Trophoblast cell (in vitro differentiated cells and primary cell): Measurements from ENCODE around the gene CFTR.

Experiments used
- DNase-seq, 2 donors: peaks; one replicate each; pipeline ENCODE4 v3.0.0-alpha.2; 2016
- H2AFZ ChIP-seq: 2 replicates; pipeline ENCODE4 v1.6.1; 2013; ENCODE audit warnings: low read length, moderate library complexity, mild to moderate bottlenecking; ENCODE audit not compliant: insufficient read depth, poor library complexity
- H2AK5ac ChIP-seq: 2 replicates; pipeline ENCODE4 v1.6.1; 2013; ENCODE audit warnings: mild to moderate bottlenecking, low read length
- H2BK120ac ChIP-seq: 2 replicates; pipeline ENCODE4 v1.6.1; 2013; ENCODE audit warnings: low read length, mild to moderate bottlenecking, moderate library complexity; ENCODE audit not compliant: insufficient read depth, poor library complexity
- H2BK12ac ChIP-seq: 2 replicates; pipeline ENCODE4 v1.6.1; 2013; ENCODE audit warnings: mild to moderate bottlenecking, low read length, moderate library complexity
- H2BK5ac ChIP-seq: 2 replicates; pipeline ENCODE4 v1.6.1; 2013; ENCODE audit warnings: low read length, low read depth, moderate library complexity, mild to moderate bottlenecking; ENCODE audit not compliant: poor library complexity
- H3K14ac ChIP-seq: 2 replicates; pipeline ENCODE4 v1.6.1; 2013; ENCODE audit warnings: mild to moderate bottlenecking, low read length
- H3K18ac ChIP-seq: 2 replicates; pipeline ENCODE4 v1.6.1; 2013; ENCODE audit warnings: mild to moderate bottlenecking, low read length
- H3K23ac ChIP-seq: 2 replicates; pipeline ENCODE4 v1.6.1; 2013; ENCODE audit warnings: low read length
- H3K27ac ChIP-seq: 2 replicates; pipeline ENCODE4 v1.5.1; 2013; ENCODE audit warnings: low read depth, mild to moderate bottlenecking, inconsistent platforms, low read length, moderate library complexity
- H3K27me3 ChIP-seq: 2 replicates; pipeline ENCODE4 v1.6.1; 2013; ENCODE audit warnings: inconsistent platforms, mild to moderate bottlenecking, low read length, moderate library complexity; ENCODE audit not compliant: insufficient read depth
- H3K36me3 ChIP-seq, 2 experiments: 1 replicate in 1 of 2; 2 replicates in 1 of 2; pipeline ENCODE4 v1.6.1; 2013; ENCODE audit warnings: low read length in 2 of 2, mild to moderate bottlenecking in 2 of 2, moderate library complexity in 1 of 2; ENCODE audit not compliant: insufficient read depth in 2 of 2, control insufficient read depth in 1 of 2
- H3K4ac ChIP-seq: 2 replicates; pipeline ENCODE4 v1.6.1; 2013; ENCODE audit warnings: low read depth, mild to moderate bottlenecking, low read length, moderate library complexity
- H3K4me1 ChIP-seq, 2 experiments: 1 replicate in 1 of 2; 2 replicates in 1 of 2; pipeline ENCODE4 v1.6.1; 2013; ENCODE audit warnings: low read length in 2 of 2, mild to moderate bottlenecking in 2 of 2, moderate library complexity in 1 of 2; ENCODE audit not compliant: insufficient read depth in 2 of 2, control insufficient read depth in 1 of 2
- H3K4me2 ChIP-seq: 2 replicates; pipeline ENCODE4 v1.6.1; 2013; ENCODE audit warnings: inconsistent platforms, mild to moderate bottlenecking, low read length, moderate library complexity
- H3K4me3 ChIP-seq: 2 replicates; pipeline ENCODE4 v1.5.1; 2013; ENCODE audit warnings: mild to moderate bottlenecking, low read depth, low read length, inconsistent platforms
- H3K79me1 ChIP-seq: one replicate; pipeline ENCODE4 v1.6.1; 2013; ENCODE audit warnings: low read length
- H3K79me2 ChIP-seq: 2 replicates; pipeline ENCODE4 v1.6.1; 2013; ENCODE audit warnings: low read length, mild to moderate bottlenecking; ENCODE audit not compliant: control insufficient read depth, insufficient read depth, poor library complexity
- H3K9ac ChIP-seq: 2 replicates; pipeline ENCODE4 v1.6.1; 2013; ENCODE audit warnings: mild to moderate bottlenecking, low read length
- H3K9me3 ChIP-seq: 2 replicates; pipeline ENCODE4 v1.6.1; 2013; ENCODE audit warnings: low read depth, mild to moderate bottlenecking, control low read depth, inconsistent platforms, low read length; ENCODE audit not compliant: insufficient read depth
- H4K12ac ChIP-seq: 2 replicates; pipeline ENCODE4 v1.6.1; 2013; ENCODE audit warnings: low read depth, mild to moderate bottlenecking, low read length, moderate library complexity
- H4K8ac ChIP-seq: 2 replicates; pipeline ENCODE4 v1.6.1; 2013; ENCODE audit warnings: low read depth, mild to moderate bottlenecking, low read length, moderate library complexity
- H4K91ac ChIP-seq: one replicate; pipeline ENCODE4 v1.6.1; 2013; ENCODE audit warnings: low read depth, mild to moderate bottlenecking, low read length, moderate library complexity
- WGBS: extraction: QIAGEN DNeasy Blood & Tissue Kit; methylation state at CpG from one replicate; pipeline ENCODE4 v1.1.7; 2013; ENCODE audit warnings: missing lambda C conversion rate; ENCODE audit not compliant: insufficient read length, insufficient coverage; ENCODE audit errors: extremely low coverage; 5-methylcytosine and 5-hydroxymethylcytosine counted together

Gene CFTR

DNA sequence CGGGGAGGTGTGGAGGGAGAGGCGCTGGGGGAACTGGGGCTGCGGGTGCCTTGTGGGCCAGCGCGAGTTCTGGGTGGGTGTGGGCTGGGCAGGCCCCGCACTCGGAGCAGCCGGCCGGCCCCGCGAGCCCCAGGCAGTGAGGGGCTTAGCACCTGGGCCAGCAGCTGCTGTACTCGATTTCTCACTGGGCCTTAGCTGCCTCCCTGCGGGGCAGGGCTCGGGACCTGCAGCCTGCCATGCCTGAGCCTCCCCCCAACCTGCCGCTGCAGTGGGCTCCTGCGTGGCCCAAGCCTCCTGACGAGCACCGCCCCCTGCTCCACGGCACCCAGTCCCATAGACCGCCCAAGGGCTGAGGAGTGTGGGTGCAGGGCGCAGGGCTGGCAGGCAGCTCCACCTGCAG lies 116.3 kb downstream of the CFTR start:
- H3K79me2 ChIP-seq = no peaks in the 10 kb centered on the region
- no peak overlapping the region for H3K27ac ChIP-seq
- H2BK120ac ChIP-seq = no peak overlapping the region
- no peak overlapping the region for H4K12ac ChIP-seq
- no peak overlapping the region for H3K9ac ChIP-seq
- no peak overlapping the region for H3K18ac ChIP-seq
- no peaks in the 10 kb centered on the region for H3K79me1 ChIP-seq
- peaks cover 3% of the 10 kb centered on the region for H3K9me3 ChIP-seq
- no peak overlapping the region for H2AK5ac ChIP-seq
- H3K4me1 ChIP-seq = no peaks in the 10 kb centered on the region
- no peak for DNase-seq
- H4K8ac ChIP-seq = no peak overlapping the region
- H4K91ac ChIP-seq = no peak overlapping the region
- H3K4ac ChIP-seq = no peak overlapping the region
- no peak overlapping the region for H2AFZ ChIP-seq
- no peak overlapping the region for H2BK12ac ChIP-seq
- no peaks in the 10 kb centered on the region for H3K36me3 ChIP-seq
- H3K27me3 ChIP-seq = no peaks in the 10 kb centered on the region
- no peak overlapping the region for H3K4me2 ChIP-seq
- H3K4me3 ChIP-seq = no peak overlapping the region
- no peak overlapping the region for H2BK5ac ChIP-seq
- no peak overlapping the region for H3K23ac ChIP-seq
- WGBS = no CpG with 5 or more reads among the region's 21 CpGs
- no peak overlapping the region for H3K14ac ChIP-seq

DNA sequence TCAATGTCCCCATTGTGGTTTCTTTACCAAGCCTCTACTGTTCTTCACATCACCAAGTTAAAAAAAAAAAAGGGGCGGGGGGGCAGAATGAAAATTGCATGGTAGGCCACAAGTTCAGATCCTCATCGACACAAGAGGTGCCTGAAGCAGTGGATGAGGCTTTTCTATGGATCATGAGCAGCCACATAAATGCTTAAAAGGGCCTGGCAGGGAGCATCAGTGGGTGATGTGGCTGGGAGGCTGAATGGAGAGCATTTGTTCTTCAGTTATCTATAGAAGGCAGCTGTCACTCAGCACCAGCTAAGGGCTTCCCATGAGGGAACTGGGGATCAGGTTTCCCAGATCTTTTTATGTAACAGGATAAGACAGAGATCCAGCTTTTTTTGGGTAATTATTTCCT lies 117.9 kb downstream of the CFTR start:
- H2BK5ac ChIP-seq = no peak overlapping the region
- H2AK5ac ChIP-seq = no peak overlapping the region
- no peak overlapping the region for H3K4ac ChIP-seq
- no CpG with 5 or more reads among the region's 2 CpGs for WGBS
- H2BK12ac ChIP-seq = no peak overlapping the region
- H3K14ac ChIP-seq = no peak overlapping the region
- no peak overlapping the region for H4K12ac ChIP-seq
- no peak overlapping the region for H3K9ac ChIP-seq
- H3K36me3 ChIP-seq = no peaks in the 10 kb centered on the region
- no peak overlapping the region for H3K4me2 ChIP-seq
- no peaks in the 10 kb centered on the region for H3K4me1 ChIP-seq
- H3K18ac ChIP-seq = no peak overlapping the region
- no peak overlapping the region for H4K91ac ChIP-seq
- H3K27ac ChIP-seq = no peak overlapping the region
- no peaks in the 10 kb centered on the region for H3K79me1 ChIP-seq
- H4K8ac ChIP-seq = no peak overlapping the region
- peaks cover 3% of the 10 kb centered on the region for H3K9me3 ChIP-seq
- H3K23ac ChIP-seq = no peak overlapping the region
- H3K79me2 ChIP-seq = no peaks in the 10 kb centered on the region
- DNase-seq = no peak
- no peak overlapping the region for H3K4me3 ChIP-seq
- no peak overlapping the region for H2BK120ac ChIP-seq
- no peaks in the 10 kb centered on the region for H3K27me3 ChIP-seq
- no peak overlapping the region for H2AFZ ChIP-seq

DNA sequence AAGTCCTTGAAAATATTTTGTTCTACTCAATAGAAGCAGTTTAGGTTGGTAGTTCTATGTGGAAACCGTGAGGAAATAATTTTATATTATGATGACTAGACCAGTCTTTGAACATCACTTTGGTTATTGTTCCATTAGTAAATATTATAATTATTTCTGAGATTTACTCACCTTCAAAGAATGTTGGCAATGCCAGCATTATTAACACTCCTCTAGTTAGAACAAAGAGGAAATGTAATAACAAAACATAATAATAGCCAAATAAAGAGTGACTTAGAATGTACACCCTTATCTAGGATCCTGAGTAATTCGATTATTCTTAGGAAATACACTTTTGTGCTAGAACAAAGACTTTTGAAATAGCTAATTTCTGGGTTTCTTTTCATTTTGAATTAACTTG lies 121.1 kb downstream of the CFTR start:
- H4K91ac ChIP-seq = no peak overlapping the region
- H2AFZ ChIP-seq = no peak overlapping the region
- peaks cover 3% of the 10 kb centered on the region for H3K9me3 ChIP-seq
- no peaks in the 10 kb centered on the region for H3K79me1 ChIP-seq
- H3K36me3 ChIP-seq = no peaks in the 10 kb centered on the region
- no peak overlapping the region for H3K27ac ChIP-seq
- H3K4ac ChIP-seq = no peak overlapping the region
- H3K4me2 ChIP-seq = no peak overlapping the region
- no peaks in the 10 kb centered on the region for H3K27me3 ChIP-seq
- H3K23ac ChIP-seq = no peak overlapping the region
- H3K9ac ChIP-seq = no peak overlapping the region
- H4K8ac ChIP-seq = no peak overlapping the region
- DNase-seq = no peak
- H3K79me2 ChIP-seq = no peaks in the 10 kb centered on the region
- H2BK120ac ChIP-seq = no peak overlapping the region
- H3K14ac ChIP-seq = no peak overlapping the region
- no CpG with 5 or more reads among the region's 2 CpGs for WGBS
- H2BK12ac ChIP-seq = no peak overlapping the region
- no peaks in the 10 kb centered on the region for H3K4me1 ChIP-seq
- no peak overlapping the region for H2AK5ac ChIP-seq
- H3K4me3 ChIP-seq = no peak overlapping the region
- H4K12ac ChIP-seq = no peak overlapping the region
- H3K18ac ChIP-seq = no peak overlapping the region
- no peak overlapping the region for H2BK5ac ChIP-seq

DNA sequence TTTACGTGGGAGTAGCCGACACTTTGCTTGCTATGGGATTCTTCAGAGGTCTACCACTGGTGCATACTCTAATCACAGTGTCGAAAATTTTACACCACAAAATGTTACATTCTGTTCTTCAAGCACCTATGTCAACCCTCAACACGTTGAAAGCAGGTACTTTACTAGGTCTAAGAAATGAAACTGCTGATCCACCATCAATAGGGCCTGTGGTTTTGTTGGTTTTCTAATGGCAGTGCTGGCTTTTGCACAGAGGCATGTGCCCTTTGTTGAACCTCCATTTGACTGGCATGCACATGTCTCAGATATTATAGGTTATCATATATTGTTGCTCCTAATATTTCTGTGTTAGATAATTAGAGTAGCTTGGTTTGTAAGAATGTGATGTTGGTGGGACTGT lies 123.8 kb downstream of the CFTR start:
- H2BK5ac ChIP-seq = no peak overlapping the region
- no peak overlapping the region for H2AK5ac ChIP-seq
- no peak overlapping the region for H3K23ac ChIP-seq
- no peak overlapping the region for H3K18ac ChIP-seq
- H2BK120ac ChIP-seq = no peak overlapping the region
- no peak overlapping the region for H2BK12ac ChIP-seq
- H3K27ac ChIP-seq = no peak overlapping the region
- no peak overlapping the region for H3K4ac ChIP-seq
- no peak overlapping the region for H4K12ac ChIP-seq
- H3K4me2 ChIP-seq = no peak overlapping the region
- no peak overlapping the region for H3K9ac ChIP-seq
- DNase-seq = no peak
- no peaks in the 10 kb centered on the region for H3K79me2 ChIP-seq
- H3K4me1 ChIP-seq = peaks cover 0 to 3% of the 10 kb centered on the region in 2 experiments
- no peaks in the 10 kb centered on the region for H3K9me3 ChIP-seq
- H2AFZ ChIP-seq = no peak overlapping the region
- H4K8ac ChIP-seq = no peak overlapping the region
- no peak overlapping the region for H4K91ac ChIP-seq
- no peaks in the 10 kb centered on the region for H3K27me3 ChIP-seq
- H3K4me3 ChIP-seq = no peak overlapping the region
- no peaks in the 10 kb centered on the region for H3K36me3 ChIP-seq
- no peak overlapping the region for H3K14ac ChIP-seq
- no CpG with 5 or more reads among the region's 4 CpGs for WGBS
- H3K79me1 ChIP-seq = no peaks in the 10 kb centered on the region
